SK-N-SH (cell line): Measurements from ENCODE around the gene MYO16.

Experiments used
- YY1 ChIP-seq: IDR thresholded peaks from 2 replicates; pipeline ENCODE4 v1.4.0; 2012; ENCODE audit warnings: low read depth, mild to moderate bottlenecking
- TF ChIP-seq, protein P1 (sequence below): fragments of 200-600 bp; sonication (generic); IDR thresholded peaks from 2 replicates; pipeline ENCODE4 v1.6.1; 2017; ENCODE audit warnings: antibody characterized with exemption, mild to moderate bottlenecking, moderate library complexity

DNA sequence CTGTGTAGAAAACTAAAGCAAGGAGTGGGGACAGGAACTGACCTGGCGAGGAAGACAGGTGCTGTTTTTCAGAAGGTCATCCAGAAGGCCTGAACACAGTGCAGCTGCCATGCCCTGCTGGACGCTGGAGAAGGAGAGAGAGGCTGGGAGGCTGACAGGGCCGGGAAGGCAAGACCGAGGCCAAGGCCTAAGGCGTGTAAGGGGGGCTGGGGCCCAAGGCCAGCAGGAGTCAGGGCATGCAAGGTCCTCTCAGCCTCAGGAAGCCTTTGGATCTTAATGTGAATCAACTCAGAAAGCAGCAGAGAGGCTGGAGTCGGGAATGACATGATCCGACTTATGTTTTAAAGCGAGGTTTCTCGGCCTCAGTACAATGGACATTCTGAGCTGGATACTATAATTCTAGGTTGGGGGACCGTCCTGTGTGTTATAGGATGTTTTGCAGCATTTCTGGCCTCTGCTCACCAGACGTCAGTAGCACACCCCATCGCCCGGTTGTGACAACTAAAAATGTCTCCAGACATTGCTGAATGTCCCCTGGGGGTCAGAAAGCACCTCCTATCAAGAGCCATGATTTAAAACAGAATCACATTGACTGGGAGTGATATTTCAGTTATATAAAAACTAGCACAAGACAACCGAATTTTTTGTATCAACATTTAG, 530.4 kb downstream of the MYO16 start:
- TF ChIP-seq, protein P1, sequence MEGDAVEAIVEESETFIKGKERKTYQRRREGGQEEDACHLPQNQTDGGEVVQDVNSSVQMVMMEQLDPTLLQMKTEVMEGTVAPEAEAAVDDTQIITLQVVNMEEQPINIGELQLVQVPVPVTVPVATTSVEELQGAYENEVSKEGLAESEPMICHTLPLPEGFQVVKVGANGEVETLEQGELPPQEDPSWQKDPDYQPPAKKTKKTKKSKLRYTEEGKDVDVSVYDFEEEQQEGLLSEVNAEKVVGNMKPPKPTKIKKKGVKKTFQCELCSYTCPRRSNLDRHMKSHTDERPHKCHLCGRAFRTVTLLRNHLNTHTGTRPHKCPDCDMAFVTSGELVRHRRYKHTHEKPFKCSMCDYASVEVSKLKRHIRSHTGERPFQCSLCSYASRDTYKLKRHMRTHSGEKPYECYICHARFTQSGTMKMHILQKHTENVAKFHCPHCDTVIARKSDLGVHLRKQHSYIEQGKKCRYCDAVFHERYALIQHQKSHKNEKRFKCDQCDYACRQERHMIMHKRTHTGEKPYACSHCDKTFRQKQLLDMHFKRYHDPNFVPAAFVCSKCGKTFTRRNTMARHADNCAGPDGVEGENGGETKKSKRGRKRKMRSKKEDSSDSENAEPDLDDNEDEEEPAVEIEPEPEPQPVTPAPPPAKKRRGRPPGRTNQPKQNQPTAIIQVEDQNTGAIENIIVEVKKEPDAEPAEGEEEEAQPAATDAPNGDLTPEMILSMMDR = no peak
- TF ChIP-seq YY1 = no peak
